Effector CD4-positive, alpha-beta T cell (primary cell): ENCODE measurements around the gene PPP4R2.
"Not testable (repeated sequence)": the region's sequence is repeated elsewhere in the genome, so short reads cannot be mapped to it uniquely, and the experiment has no call there.

Experiments used
- DNase-seq: peaks from one replicate; pipeline ENCODE4 v3.0.0-alpha.2; 2020

PPP4R2 gene

GRCh38 chr3:73026760-73027113 is 30.1 kb downstream of the PPP4R2 start:
- no peak for DNase-seq

GRCh38 chr3:73028803-73029202 is 32.2 kb downstream of the PPP4R2 start:
- no peak for DNase-seq

- DNase-seq, result no peak
Observed at GRCh38 chr3:73029321-73029796, 32.7 kb downstream of the PPP4R2 start.

GRCh38 chr3:73030073-73030597 is 33.5 kb downstream of the PPP4R2 start:
- DNase-seq, result no peak

- no peak for DNase-seq
Observed at GRCh38 chr3:73031573-73032103, 35.0 kb downstream of the PPP4R2 start.

- no peak for DNase-seq
Observed at GRCh38 chr3:73036694-73037591, 40.3 kb downstream of the PPP4R2 start.

GRCh38 chr3:73041537-73041936 is 44.9 kb downstream of the PPP4R2 start:
- no peak for DNase-seq

GRCh38 chr3:73043414-73043813 is 46.8 kb downstream of the PPP4R2 start:
- no peak for DNase-seq

- DNase-seq, result no peak
Observed at GRCh38 chr3:73045391-73045790, 48.8 kb downstream of the PPP4R2 start.

GRCh38 chr3:73046195-73046594 is 49.6 kb downstream of the PPP4R2 start:
- no peak for DNase-seq

- no peak for DNase-seq
Observed at GRCh38 chr3:73049319-73049718, 52.7 kb downstream of the PPP4R2 start.

- no peak for DNase-seq
Observed at GRCh38 chr3:73052857-73053256, 56.2 kb downstream of the PPP4R2 start.

GRCh38 chr3:73055583-73055982 is 59.0 kb downstream of the PPP4R2 start:
- no peak for DNase-seq

- DNase-seq, result no peak
Observed at GRCh38 chr3:73056014-73056844, 59.6 kb downstream of the PPP4R2 start.

GRCh38 chr3:73056845-73057150 is 60.2 kb downstream of the PPP4R2 start:
- DNase-seq, result no peak

GRCh38 chr3:73060302-73060723 is 63.7 kb downstream of the PPP4R2 start:
- DNase-seq, result no peak

- no peak for DNase-seq
Observed at GRCh38 chr3:73061416-73061815, 64.8 kb downstream of the PPP4R2 start, which contains the start of gene EBLN2. EBLN2 (plus strand) TSS chr3:73061659; CDS start chr3:73062082, 423 bp downstream.

GRCh38 chr3:73066243-73066642 is 69.6 kb downstream of the PPP4R2 start:
- DNase-seq, result not testable (repeated sequence)

GRCh38 chr3:73068419-73068818 is 71.8 kb downstream of the PPP4R2 start:
- no peak for DNase-seq

GRCh38 chr3:73069187-73069586 is 72.6 kb downstream of the PPP4R2 start:
- no peak for DNase-seq

GRCh38 chr3:73069775-73070444 is 73.3 kb downstream of the PPP4R2 start:
- no peak for DNase-seq
